ENCODE measurements around the gene INPP4B. TPM values are rescaled to one million over a fixed set of nuclear protein-coding genes. Genes with fewer than 3 reads are reported as not detected.

The INPP4B gene
- total RNA-seq, 1 experiment from 2014 or later: 25.2 TPM

- Histone ChIP-seq H3K36me3 (no peaks in the 10 kb centered on the region), H3K9me3 (replicated peaks) (no peaks in the 10 kb centered on the region), H3K4me3 (no peak overlapping the region), H3K27ac (no peak overlapping the region), H3K4me1 (no peaks in the 10 kb centered on the region), H3K27me3 (no peaks in the 10 kb centered on the region)
- no peak for DNase-seq
These were observed 208.5 kb downstream of the INPP4B start for GRCh38 chr4:142637614-142638013.

- Histone ChIP-seq H3K4me3 (no peak overlapping the region), H3K4me1 (no peaks in the 10 kb centered on the region), H3K27me3 (no peaks in the 10 kb centered on the region), H3K36me3 (no peaks in the 10 kb centered on the region), H3K9me3 (replicated peaks) (no peaks in the 10 kb centered on the region), H3K27ac (no peak overlapping the region)
- no peak for DNase-seq
These were observed 214.3 kb downstream of the INPP4B start for GRCh38 chr4:142631836-142632235.

GRCh38 chr4:142615324-142615665 is 230.8 kb downstream of the INPP4B start:
- Histone ChIP-seq H3K9me3 (replicated peaks) (no peaks in the 10 kb centered on the region), H3K4me3 (no peak overlapping the region), H3K4me1 (no peaks in the 10 kb centered on the region), H3K27me3 (no peaks in the 10 kb centered on the region), H3K27ac (no peak overlapping the region), H3K36me3 (no peaks in the 10 kb centered on the region)
- no peak for DNase-seq

- H3K4me1 ChIP-seq: no peaks in the 10 kb centered on the region
- no peak overlapping the region for H3K27ac ChIP-seq
- H3K9me3 ChIP-seq (replicated peaks): no peaks in the 10 kb centered on the region
- DNase-seq: no peak
- no peaks in the 10 kb centered on the region for H3K36me3 ChIP-seq
- H3K4me3 ChIP-seq: no peak overlapping the region
- no peaks in the 10 kb centered on the region for H3K27me3 ChIP-seq
These were observed 231.3 kb downstream of the INPP4B start for GRCh38 chr4:142614621-142615323.

GRCh38 chr4:142607976-142608375 is 238.1 kb downstream of the INPP4B start:
- H3K4me1 ChIP-seq: no peaks in the 10 kb centered on the region
- H3K36me3 ChIP-seq: no peaks in the 10 kb centered on the region
- H3K27me3 ChIP-seq: no peaks in the 10 kb centered on the region
- H3K4me3 ChIP-seq: no peak overlapping the region
- H3K9me3 ChIP-seq (replicated peaks): no peaks in the 10 kb centered on the region
- DNase-seq: no peak
- H3K27ac ChIP-seq: no peak overlapping the region

GRCh38 chr4:142600952-142601351 is 245.1 kb downstream of the INPP4B start:
- no peaks in the 10 kb centered on the region for H3K9me3 ChIP-seq (replicated peaks)
- no peak overlapping the region for H3K27ac ChIP-seq
- H3K27me3 ChIP-seq: no peaks in the 10 kb centered on the region
- H3K36me3 ChIP-seq: no peaks in the 10 kb centered on the region
- no peak overlapping the region for H3K4me3 ChIP-seq
- no peak for DNase-seq
- H3K4me1 ChIP-seq: no peaks in the 10 kb centered on the region

GRCh38 chr4:142598132-142598531 is 248.0 kb downstream of the INPP4B start:
- H3K36me3 ChIP-seq: no peaks in the 10 kb centered on the region
- no peak for DNase-seq
- H3K4me3 ChIP-seq: no peak overlapping the region
- H3K4me1 ChIP-seq: no peaks in the 10 kb centered on the region
- H3K9me3 ChIP-seq (replicated peaks): no peaks in the 10 kb centered on the region
- no peak overlapping the region for H3K27ac ChIP-seq
- no peaks in the 10 kb centered on the region for H3K27me3 ChIP-seq

- Histone ChIP-seq H3K27ac (no peak overlapping the region), H3K9me3 (replicated peaks) (no peaks in the 10 kb centered on the region), H3K4me3 (no peak overlapping the region), H3K36me3 (no peaks in the 10 kb centered on the region), H3K27me3 (no peaks in the 10 kb centered on the region), H3K4me1 (no peaks in the 10 kb centered on the region)
- DNase-seq: no peak
These were observed 249.5 kb downstream of the INPP4B start for GRCh38 chr4:142596595-142596994.

- H3K27ac ChIP-seq: no peak overlapping the region
- H3K27me3 ChIP-seq: no peaks in the 10 kb centered on the region
- H3K9me3 ChIP-seq (replicated peaks): no peaks in the 10 kb centered on the region
- no peaks in the 10 kb centered on the region for H3K4me1 ChIP-seq
- no peak overlapping the region for H3K4me3 ChIP-seq
- no peak for DNase-seq
- H3K36me3 ChIP-seq: no peaks in the 10 kb centered on the region
These were observed 250.0 kb downstream of the INPP4B start for GRCh38 chr4:142596121-142596520.

- Histone ChIP-seq H3K4me3 (no peak overlapping the region), H3K9me3 (replicated peaks) (no peaks in the 10 kb centered on the region), H3K27ac (no peak overlapping the region), H3K4me1 (no peaks in the 10 kb centered on the region), H3K27me3 (no peaks in the 10 kb centered on the region), H3K36me3 (no peaks in the 10 kb centered on the region)
- no peak for DNase-seq
These were observed 250.8 kb downstream of the INPP4B start for GRCh38 chr4:142595222-142595871.

GRCh38 chr4:142585411-142585810 is 260.7 kb downstream of the INPP4B start:
- no peaks in the 10 kb centered on the region for H3K36me3 ChIP-seq
- no peak for DNase-seq
- H3K9me3 ChIP-seq (replicated peaks): no peaks in the 10 kb centered on the region
- no peak overlapping the region for H3K4me3 ChIP-seq
- H3K27me3 ChIP-seq: no peaks in the 10 kb centered on the region
- H3K27ac ChIP-seq: no peak overlapping the region
- peaks cover 8% of the 10 kb centered on the region for H3K4me1 ChIP-seq

GRCh38 chr4:142583708-142584107 is 262.4 kb downstream of the INPP4B start:
- Histone ChIP-seq H3K27ac (no peak overlapping the region), H3K27me3 (no peaks in the 10 kb centered on the region), H3K36me3 (no peaks in the 10 kb centered on the region), H3K4me3 (no peak overlapping the region), H3K4me1 (peaks cover 8% of the 10 kb centered on the region), H3K9me3 (replicated peaks) (no peaks in the 10 kb centered on the region)
- DNase-seq: no peak

- H3K9me3 ChIP-seq (replicated peaks): no peaks in the 10 kb centered on the region
- H3K36me3 ChIP-seq: no peaks in the 10 kb centered on the region
- no peak for DNase-seq
- H3K4me3 ChIP-seq: no peak overlapping the region
- peaks cover 8% of the 10 kb centered on the region for H3K4me1 ChIP-seq
- peak overlapping the region; percentile 44 for H3K27ac ChIP-seq
- no peaks in the 10 kb centered on the region for H3K27me3 ChIP-seq
These were observed 263.8 kb downstream of the INPP4B start for GRCh38 chr4:142582340-142582739.

GRCh38 chr4:142581881-142582280 is 264.2 kb downstream of the INPP4B start:
- H3K27me3 ChIP-seq: no peaks in the 10 kb centered on the region
- H3K9me3 ChIP-seq (replicated peaks): no peaks in the 10 kb centered on the region
- no peaks in the 10 kb centered on the region for H3K36me3 ChIP-seq
- peak overlapping the region; percentile 44 for H3K27ac ChIP-seq
- peak; percentile 66 to 75 for DNase-seq
- H3K4me1 ChIP-seq: peaks cover 8% of the 10 kb centered on the region
- no peak overlapping the region for H3K4me3 ChIP-seq

GRCh38 chr4:142579443-142579842 is 266.7 kb downstream of the INPP4B start:
- Histone ChIP-seq H3K27me3 (no peaks in the 10 kb centered on the region), H3K36me3 (no peaks in the 10 kb centered on the region), H3K27ac (no peak overlapping the region), H3K9me3 (replicated peaks) (no peaks in the 10 kb centered on the region), H3K4me1 (peaks cover 8% of the 10 kb centered on the region), H3K4me3 (no peak overlapping the region)
- no peak for DNase-seq

GRCh38 chr4:142574306-142574705 is 271.8 kb downstream of the INPP4B start:
- DNase-seq: no peak
- no peaks in the 10 kb centered on the region for H3K36me3 ChIP-seq
- no peak overlapping the region for H3K4me3 ChIP-seq
- no peaks in the 10 kb centered on the region for H3K27me3 ChIP-seq
- H3K4me1 ChIP-seq: no peaks in the 10 kb centered on the region
- H3K9me3 ChIP-seq (replicated peaks): no peaks in the 10 kb centered on the region
- H3K27ac ChIP-seq: no peak overlapping the region
